H1 (cell line): ENCODE measurements around the gene FOXF2. TPM values are rescaled to one million over a fixed set of nuclear protein-coding genes. Genes with fewer than 3 reads are reported as not detected.

ENCODE experiments used
- ASH2L ChIP-seq: fragments of 200-600, 300-600 bp; sonication (generic); IDR thresholded peaks from one replicate; pipeline ENCODE4 v1.7.1; 2017; ENCODE audit warnings: low read length
- ATF3 ChIP-seq: IDR thresholded peaks from 2 replicates; pipeline ENCODE4 v1.6.1; 2011; ENCODE audit warnings: low read depth, mild to moderate bottlenecking, low read length; ENCODE audit not compliant: insufficient read depth
- CTBP2 ChIP-seq: IDR thresholded peaks from 2 replicates; pipeline ENCODE4 v1.7.0; 2011; ENCODE audit warnings: borderline replicate concordance, mild to moderate bottlenecking, moderate library complexity, mixed read lengths, low read length; ENCODE audit not compliant: insufficient read depth, insufficient read length
- RAD21 ChIP-seq, 2 experiments: IDR thresholded peaks in 1 of 2; conservative IDR thresholded peaks in 1 of 2; 2 replicates each; pipeline ENCODE4 v1.6.1; 2011; ENCODE audit warnings: low read depth in 2 of 2, low read length in 2 of 2, improper control_type of control experiment in 1 of 2, inconsistent platforms in 1 of 2, mild to moderate bottlenecking in 1 of 2, moderate library complexity in 1 of 2
- TCF12 ChIP-seq: IDR thresholded peaks from 2 replicates; pipeline ENCODE4 v1.6.1; 2011; ENCODE audit warnings: low read depth, mild to moderate bottlenecking, low read length
- USF2 ChIP-seq: IDR thresholded peaks from 2 replicates; pipeline ENCODE4 v1.6.1; 2011; ENCODE audit warnings: low read length, improper control_type of control experiment
- polyA plus RNA-seq, 7 experiments: library from polyadenylated mRNA; depleted of rRNA in 3 of 7; stranded (reverse) in 5 of 7; unstranded in 2 of 7; fragments of >200 nt in 5 of 7; fragments of 200-250 nt in 2 of 7; gene quantifications; 1 replicate in 5 of 7; 2 replicates in 1 of 7; 4 replicates in 1 of 7; pipeline versions ENCODE4 v1.2.1 to v1.2.3, GENCODE V29; 2011 to 2013; ENCODE audit warnings: missing spikeins in 2 of 7, mixed read lengths in 2 of 7
- total RNA-seq: library from RNA; stranded (reverse); fragmentation: NEBNext Ultra II Directional; extraction: Animal tissue kit (Norgen Biotek cat#: 25700); gene quantifications from 2 replicates; pipeline ENCODE4 v1.2.1, GENCODE V29; 2021

Gene FOXF2
- total and polyA plus RNA-seq, 2 of the 8 experiments (the other 6 are each of a cell fraction or from before 2014, with no cell fraction given): 0.05 TPM; not detected in 1

DNA sequence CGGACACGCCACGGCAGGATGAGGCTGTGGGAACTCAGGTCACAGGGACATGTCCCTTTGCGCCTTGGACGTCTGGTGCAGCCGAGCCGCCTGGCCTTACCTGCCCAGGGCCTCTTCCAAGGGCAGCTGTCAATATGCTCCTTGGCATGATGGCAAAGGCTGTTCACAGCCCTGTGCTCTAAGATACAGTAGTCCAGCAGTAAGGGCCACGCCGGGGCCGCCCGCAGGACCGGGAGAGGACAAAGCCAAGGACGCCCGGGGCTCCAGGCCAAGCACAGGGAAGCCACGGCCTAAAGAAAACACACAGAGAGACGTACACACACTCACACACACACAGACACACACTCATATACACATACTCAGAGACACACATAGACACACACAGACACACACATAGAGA lies 13.0 kb downstream of the FOXF2 start (continued):
- no peak for TF ChIP-seq ATF3
- TF ChIP-seq USF2: no peak
- TF ChIP-seq RAD21 (IDR thresholded peaks at IDR 0.05 in 1 of 2, conservative IDR thresholded peaks at IDR 0.05 in 1 of 2; ENCODE audit: low read depth in 2 of 2, low read length in 2 of 2): no peak
- no peak for TF ChIP-seq CTBP2
- TF ChIP-seq TCF12: no peak
- TF ChIP-seq ASH2L: no peak
